Tibial nerve (tissue), 4 donors: ENCODE results near the gene WDR76. TPM values are rescaled to one million over a fixed set of nuclear protein-coding genes. Genes with fewer than 3 reads are reported as not detected.

Experiments
- DNase-seq, 2 donors: peaks; one replicate each; pipeline ENCODE4 v3.0.0-alpha.2; 2019; ENCODE audit warnings: low spot score in 2 of 2
- H3K27ac ChIP-seq, 4 donors: fragments of 200-600 bp; sonication (generic) in 3 of 4; one replicate each; pipeline ENCODE4 v1.5.1; 2017 to 2019; ENCODE audit warnings: mild to moderate bottlenecking in 1 of 4
- H3K27me3 ChIP-seq, 2 donors: fragments of 200-600 bp; sonication (generic) in 1 of 2; one replicate each; pipeline versions ENCODE4 v1.5.1 to v1.6.0; 2017 to 2019
- H3K36me3 ChIP-seq, 3 donors: fragments of 200-600 bp; sonication (generic); one replicate each; pipeline ENCODE4 v1.5.1; 2018 to 2019
- H3K4me1 ChIP-seq, 4 donors: fragments of 200-600 bp; sonication (generic) in 3 of 4; one replicate each; pipeline ENCODE4 v1.5.1; 2017 to 2019
- H3K4me3 ChIP-seq, 4 donors: fragments of 200-600 bp; sonication (generic) in 3 of 4; one replicate each; pipeline ENCODE4 v1.5.1; 2017 to 2019; ENCODE audit warnings: mild to moderate bottlenecking in 1 of 4, moderate library complexity in 1 of 4
- H3K9me3 ChIP-seq, 4 donors: fragments of 200-600 bp; sonication (generic) in 3 of 4; one replicate each; pipeline ENCODE4 v1.5.1; 2017 to 2019
- CTCF ChIP-seq, 5 experiments: fragments of 200-600 bp in 3 of 5; fragments of 450-650 bp in 2 of 5; sonication (generic) in 3 of 5; IDR thresholded peaks; one replicate each; pipeline ENCODE4 v1.5.1; 2016 to 2019; ENCODE audit warnings: antibody characterized with exemption in 5 of 5, mild to moderate bottlenecking in 3 of 5, moderate library complexity in 2 of 5
- EP300 ChIP-seq, 2 donors: sonication (generic); formaldehyde crosslinking; IDR thresholded peaks; one replicate each; pipeline ENCODE4 v1.6.1; 2017; ENCODE audit warnings: antibody characterized with exemption in 2 of 2, mild to moderate bottlenecking in 1 of 2
- POLR2A ChIP-seq, 2 donors: fragments of 450-650 bp; IDR thresholded peaks; one replicate each; pipeline ENCODE4 v1.6.1; 2017; ENCODE audit warnings: antibody characterized with exemption in 2 of 2, mild to moderate bottlenecking in 2 of 2, moderate library complexity in 2 of 2
- WGBS, 2 donors: methylation state at CpG; one replicate each; pipeline ENCODE4 v1.1.5; 2018; 5-methylcytosine and 5-hydroxymethylcytosine counted together
- total RNA-seq, 4 donors: library from RNA; depleted of rRNA; stranded (reverse); fragments of >200 nt; gene quantifications; one replicate each; pipeline ENCODE4 v1.1.0, GENCODE V29; 2016

WDR76 gene
- total RNA-seq, 4 donors from 2014 or later, result 2.7 to 7.5 (median 2.9) TPM

- Histone ChIP-seq H3K36me3 (peaks cover 0 to 36% (median 0%) of the 10 kb centered on the region in 3 donors), H3K4me1 (no peaks in the 10 kb centered on the region), H3K27me3 (no peaks in the 10 kb centered on the region), H3K9me3 (no peaks in the 10 kb centered on the region), H3K4me3 (no peak overlapping the region), H3K27ac (no peak overlapping the region)
- no peak for DNase-seq
- 87 to 93% methylated on average over 5 of the region's 5 CpGs for WGBS, 2 donors
- TF ChIP-seq POLR2A (IDR thresholded peaks at IDR 0.05) (no peak), CTCF (IDR thresholded peaks at IDR 0.05) (no peak), EP300 (IDR thresholded peaks at IDR 0.05) (no peak)
Observed at GRCh38 chr15:43867096-43867495, 40.3 kb downstream of the WDR76 start.

- Histone ChIP-seq H3K27ac (no peak overlapping the region), H3K27me3 (no peaks in the 10 kb centered on the region), H3K4me1 (no peaks in the 10 kb centered on the region), H3K9me3 (no peaks in the 10 kb centered on the region), H3K4me3 (no peak overlapping the region), H3K36me3 (peaks cover 0 to 26% (median 0%) of the 10 kb centered on the region in 3 donors)
- DNase-seq, result no peak
- 63 to 67% methylated on average over 2 of the region's 2 CpGs for WGBS, 2 donors
- TF ChIP-seq EP300 (IDR thresholded peaks at IDR 0.05) (no peak), POLR2A (IDR thresholded peaks at IDR 0.05) (no peak), CTCF (IDR thresholded peaks at IDR 0.05) (no peak)
Observed at GRCh38 chr15:43868406-43868805, 41.6 kb downstream of the WDR76 start.

- Histone ChIP-seq H3K4me3 (no peak overlapping the region), H3K4me1 (no peaks in the 10 kb centered on the region), H3K9me3 (no peaks in the 10 kb centered on the region), H3K27ac (no peak overlapping the region), H3K36me3 (peaks cover 0 to 23% (median 0%) of the 10 kb centered on the region in 3 donors), H3K27me3 (no peaks in the 10 kb centered on the region)
- TF ChIP-seq POLR2A (IDR thresholded peaks at IDR 0.05) (no peak), EP300 (IDR thresholded peaks at IDR 0.05) (no peak), CTCF (IDR thresholded peaks at IDR 0.05) (no peak)
- no peak for DNase-seq
- 77 to 79% methylated on average over 2 of the region's 2 CpGs for WGBS, 2 donors
Observed at GRCh38 chr15:43871835-43872234, 45.0 kb downstream of the WDR76 start.

GRCh38 chr15:43872416-43873020 is 45.7 kb downstream of the WDR76 start:
- 46 to 53% methylated on average over 6 of the region's 6 CpGs for WGBS, 2 donors
- Histone ChIP-seq H3K36me3 (peaks cover 0 to 23% (median 0%) of the 10 kb centered on the region in 3 donors), H3K9me3 (no peaks in the 10 kb centered on the region), H3K27ac (no peak overlapping the region), H3K27me3 (no peaks in the 10 kb centered on the region), H3K4me1 (no peaks in the 10 kb centered on the region), H3K4me3 (no peak overlapping the region)
- DNase-seq, result peak in 1 of 2 donors; percentile 58
- TF ChIP-seq CTCF (IDR thresholded peaks at IDR 0.05), result peak; percentile 21 to 53 (median 40)
- TF ChIP-seq EP300 (IDR thresholded peaks at IDR 0.05), result no peak

GRCh38 chr15:43873651-43874050 is 46.8 kb downstream of the WDR76 start:
- H3K27me3 ChIP-seq, result no peaks in the 10 kb centered on the region
- peaks cover 0 to 23% (median 0%) of the 10 kb centered on the region in 3 donors for H3K36me3 ChIP-seq
- H3K4me3 ChIP-seq, result no peak overlapping the region
- no peak overlapping the region for H3K27ac ChIP-seq
- DNase-seq, result no peak
- H3K4me1 ChIP-seq, result no peaks in the 10 kb centered on the region
- TF ChIP-seq EP300 (IDR thresholded peaks at IDR 0.05), result no peak
- TF ChIP-seq CTCF (IDR thresholded peaks at IDR 0.05), result no peak
- no peak for TF ChIP-seq POLR2A (IDR thresholded peaks at IDR 0.05)
- WGBS, 2 donors, result 91 to 96% methylated on average over 10 of the region's 10 CpGs
- no peaks in the 10 kb centered on the region for H3K9me3 ChIP-seq
